Muscle layer of duodenum (tissue), 2 donors: Measurements from ENCODE around the gene LRRC4C.

ENCODE experiments used
- H3K27ac ChIP-seq: one replicate; pipeline ENCODE4 v1.7.0; 2013; ENCODE audit warnings: mild to moderate bottlenecking, low read length
- H3K27me3 ChIP-seq: one replicate; pipeline ENCODE4 v1.7.0; 2013; ENCODE audit warnings: low read depth, mild to moderate bottlenecking, control low read depth, low read length
- H3K36me3 ChIP-seq, 2 donors: one replicate each; pipeline ENCODE4 v1.7.0; 2013; ENCODE audit warnings: low read length in 2 of 2, control low read depth in 1 of 2, mild to moderate bottlenecking in 1 of 2; ENCODE audit not compliant: insufficient read depth in 2 of 2, control insufficient read depth in 1 of 2
- H3K4me1 ChIP-seq, 2 donors: one replicate each; pipeline ENCODE4 v1.7.0; 2013; ENCODE audit warnings: low read length in 2 of 2, mild to moderate bottlenecking in 2 of 2, control low read depth in 1 of 2, moderate library complexity in 1 of 2; ENCODE audit not compliant: insufficient read depth in 2 of 2, control insufficient read depth in 1 of 2
- H3K4me3 ChIP-seq, 2 donors: one replicate each; pipeline ENCODE4 v1.7.0; 2013; ENCODE audit warnings: low read length in 2 of 2, low read depth in 1 of 2, mild to moderate bottlenecking in 1 of 2
- H3K9me3 ChIP-seq, 2 donors: one replicate each; pipeline ENCODE4 v1.7.0; 2013; ENCODE audit warnings: low read length in 2 of 2, control low read depth in 1 of 2, mild to moderate bottlenecking in 1 of 2; ENCODE audit not compliant: control insufficient read depth in 1 of 2
- donor health status: healthy.

Gene LRRC4C

GRCh38 chr11:40754297-40754696 is 705.2 kb downstream of the LRRC4C start:
- Histone ChIP-seq H3K27me3 (no peaks in the 10 kb centered on the region), H3K4me1 (no peaks in the 10 kb centered on the region), H3K36me3 (no peaks in the 10 kb centered on the region), H3K27ac (no peak overlapping the region), H3K9me3 (no peaks in the 10 kb centered on the region), H3K4me3 (no peak overlapping the region)

- Histone ChIP-seq H3K9me3 (peaks cover 0 to 14% of the 10 kb centered on the region in 2 donors), H3K4me1 (no peaks in the 10 kb centered on the region), H3K36me3 (no peaks in the 10 kb centered on the region), H3K4me3 (peak overlapping the region in 1 of 2 donors; percentile 15), H3K27me3 (no peaks in the 10 kb centered on the region), H3K27ac (no peak overlapping the region)
Observed at GRCh38 chr11:40746282-40746681, 713.2 kb downstream of the LRRC4C start.

GRCh38 chr11:40732132-40732531 is 727.3 kb downstream of the LRRC4C start:
- no peaks in the 10 kb centered on the region for H3K36me3 ChIP-seq
- peaks cover 0 to 2% of the 10 kb centered on the region in 2 donors for H3K9me3 ChIP-seq
- no peak overlapping the region for H3K4me3 ChIP-seq
- H3K27ac ChIP-seq = no peak overlapping the region
- H3K4me1 ChIP-seq = no peaks in the 10 kb centered on the region
- no peaks in the 10 kb centered on the region for H3K27me3 ChIP-seq

- Histone ChIP-seq H3K4me1 (no peaks in the 10 kb centered on the region), H3K27me3 (no peaks in the 10 kb centered on the region), H3K36me3 (no peaks in the 10 kb centered on the region), H3K4me3 (no peak overlapping the region), H3K9me3 (no peaks in the 10 kb centered on the region), H3K27ac (no peak overlapping the region)
Observed at GRCh38 chr11:40722179-40722795, 737.2 kb downstream of the LRRC4C start.

GRCh38 chr11:40716344-40717130 is 742.9 kb downstream of the LRRC4C start:
- Histone ChIP-seq H3K36me3 (no peaks in the 10 kb centered on the region), H3K9me3 (no peaks in the 10 kb centered on the region), H3K4me1 (no peaks in the 10 kb centered on the region), H3K27ac (no peak overlapping the region), H3K4me3 (no peak overlapping the region), H3K27me3 (no peaks in the 10 kb centered on the region)

GRCh38 chr11:40713083-40713482 is 746.4 kb downstream of the LRRC4C start:
- no peaks in the 10 kb centered on the region for H3K36me3 ChIP-seq
- no peaks in the 10 kb centered on the region for H3K27me3 ChIP-seq
- no peak overlapping the region for H3K4me3 ChIP-seq
- no peaks in the 10 kb centered on the region for H3K4me1 ChIP-seq
- H3K27ac ChIP-seq = no peak overlapping the region
- no peaks in the 10 kb centered on the region for H3K9me3 ChIP-seq

GRCh38 chr11:40701027-40701426 is 758.4 kb downstream of the LRRC4C start:
- Histone ChIP-seq H3K27me3 (no peaks in the 10 kb centered on the region), H3K9me3 (no peaks in the 10 kb centered on the region), H3K27ac (no peak overlapping the region), H3K4me1 (no peaks in the 10 kb centered on the region), H3K4me3 (no peak overlapping the region), H3K36me3 (no peaks in the 10 kb centered on the region)

- no peaks in the 10 kb centered on the region for H3K9me3 ChIP-seq
- H3K36me3 ChIP-seq = no peaks in the 10 kb centered on the region
- no peak overlapping the region for H3K27ac ChIP-seq
- no peaks in the 10 kb centered on the region for H3K4me1 ChIP-seq
- no peak overlapping the region for H3K4me3 ChIP-seq
- H3K27me3 ChIP-seq = no peaks in the 10 kb centered on the region
Observed at GRCh38 chr11:40689823-40690222, 769.6 kb downstream of the LRRC4C start.

- no peaks in the 10 kb centered on the region for H3K4me1 ChIP-seq
- H3K4me3 ChIP-seq = no peak overlapping the region
- no peaks in the 10 kb centered on the region for H3K36me3 ChIP-seq
- no peaks in the 10 kb centered on the region for H3K9me3 ChIP-seq
- no peak overlapping the region for H3K27ac ChIP-seq
- H3K27me3 ChIP-seq = no peaks in the 10 kb centered on the region
Observed at GRCh38 chr11:40688369-40688768, 771.1 kb downstream of the LRRC4C start.

- Histone ChIP-seq H3K27me3 (no peaks in the 10 kb centered on the region), H3K4me1 (no peaks in the 10 kb centered on the region), H3K4me3 (no peak overlapping the region), H3K27ac (no peak overlapping the region), H3K36me3 (no peaks in the 10 kb centered on the region), H3K9me3 (no peaks in the 10 kb centered on the region)
Observed at GRCh38 chr11:40686765-40687164, 772.7 kb downstream of the LRRC4C start.

GRCh38 chr11:40683010-40683409 is 776.4 kb downstream of the LRRC4C start:
- no peaks in the 10 kb centered on the region for H3K27me3 ChIP-seq
- H3K27ac ChIP-seq = no peak overlapping the region
- no peaks in the 10 kb centered on the region for H3K36me3 ChIP-seq

More at GRCh38 chr11:40683010-40683409, 776.4 kb downstream of the LRRC4C start:
- Histone ChIP-seq H3K9me3 (no peaks in the 10 kb centered on the region), H3K4me3 (no peak overlapping the region), H3K4me1 (no peaks in the 10 kb centered on the region)
